Measurements from ENCODE around the gene ZEB2.

- no peak for TF ChIP-seq CTCF (IDR thresholded peaks at IDR 0.05)
- no peak for TF ChIP-seq POLR2A (IDR thresholded peaks at IDR 0.05)
These were observed 105.5 kb downstream of the ZEB2 start for GRCh38 chr2:144414324-144414845.

All from thyroid gland (tissue), 4 donors.